ENCODE results near the gene FARP2.

FARP2 gene

GRCh38 chr2:241352227-241352626, 3.9 kb upstream of the FARP2 start:
- Histone ChIP-seq H3K27ac (no peak overlapping the region), H3K9me3 (replicated peaks in 1 of 11) (no peaks in the 10 kb centered on the region), H3K4me3 (no peak overlapping the region), H3K27me3 (no peaks in the 10 kb centered on the region), H3K4me1 (peaks cover 5 to 16% (median 12%) of the 10 kb centered on the region in 10 experiments), H3K9ac (no peak overlapping the region), H3K36me3 (peaks cover 76 to 81% (median 80%) of the 10 kb centered on the region in 11 experiments), H4K20me1 (peaks cover 25 to 75% (median 34%) of the 10 kb centered on the region in 11 experiments; a peak in 21 of 22 replicates), H3K4me2 (no peak overlapping the region)
- no peak for TF ChIP-seq Cebpa-rat (IDR thresholded peaks at IDR 0.05)

DNA sequence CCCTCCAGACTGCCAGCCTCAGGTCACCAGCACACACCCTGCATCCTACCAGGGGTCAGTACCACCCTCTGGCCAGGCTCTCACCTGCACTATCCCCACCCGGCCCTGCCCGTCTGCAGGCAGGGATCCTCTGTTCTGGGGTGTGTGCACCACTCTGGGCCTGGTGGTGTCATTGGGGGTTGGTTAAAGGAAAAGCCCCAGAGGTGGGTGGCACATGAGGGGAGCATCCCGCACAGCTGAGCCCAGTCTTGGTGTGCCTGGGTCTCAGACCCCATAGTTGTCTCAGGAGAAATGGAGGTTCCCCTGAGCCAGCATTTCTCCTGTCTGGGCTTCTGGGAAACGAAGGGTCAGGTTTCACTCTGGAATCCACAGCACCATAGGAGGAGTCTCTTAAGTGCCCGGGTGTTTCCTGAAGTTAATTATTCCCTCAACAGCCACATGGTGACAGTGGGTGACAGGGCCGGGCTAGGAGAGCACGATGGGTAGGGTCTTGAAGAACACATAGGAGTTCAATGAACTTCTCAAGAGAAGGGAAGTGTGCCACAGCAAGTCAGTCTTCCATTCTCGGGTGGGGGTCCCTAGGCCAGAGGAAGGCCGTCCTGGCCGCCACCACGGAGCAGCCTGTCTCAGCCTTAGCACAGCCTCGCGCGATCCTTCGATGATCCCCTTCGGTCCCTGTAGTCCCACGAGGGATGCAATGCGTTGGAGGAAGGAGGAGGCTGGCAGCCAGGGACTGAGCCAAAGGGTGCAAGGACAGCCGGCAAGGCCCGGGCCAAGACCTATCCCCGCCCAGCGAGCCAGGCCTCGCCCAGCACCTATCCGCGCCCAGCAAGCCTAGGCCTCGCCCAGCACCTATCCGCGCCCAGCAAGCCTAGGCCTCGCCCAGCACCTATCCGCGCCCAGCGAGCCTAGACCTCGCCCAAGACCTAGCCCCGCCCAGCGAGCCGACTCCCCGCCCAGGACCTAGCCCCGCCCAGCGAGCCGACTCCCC, 1.1 kb upstream of the FARP2 start:
- H3K4me3 ChIP-seq, result peak overlapping the region in 7 of 10 experiments; percentile 1 to 55 (median 40); a peak in 10 of 20 replicates
- H3K4me1 ChIP-seq, result peaks cover 22 to 42% (median 33%) of the 10 kb centered on the region in 10 experiments
- H3K9ac ChIP-seq, result peak overlapping the region in 2 of 11 experiments; percentile 7 to 12; a peak in 3 of 22 replicates
- peaks cover 49 to 53% (median 53%) of the 10 kb centered on the region in 11 experiments for H3K36me3 ChIP-seq
- no peaks in the 10 kb centered on the region for H3K27me3 ChIP-seq
- peak overlapping the region; percentile 6 to 69 (median 45); a peak in 16 of 22 replicates for H3K4me2 ChIP-seq
- H3K27ac ChIP-seq, result peak overlapping the region in 4 of 11 experiments; percentile 19 to 45 (median 28); a peak in 4 of 22 replicates
- TF ChIP-seq Cebpa-rat (IDR thresholded peaks at IDR 0.05), result no peak
- peaks cover 45 to 85% (median 62%) of the 10 kb centered on the region in 11 experiments; a peak in 21 of 22 replicates for H4K20me1 ChIP-seq
- no peaks in the 10 kb centered on the region for H3K9me3 ChIP-seq (replicated peaks in 1 of 11)

GRCh38 chr2:241356871-241357260, 781 bp downstream of the FARP2 start:
- H3K27ac ChIP-seq, result peak overlapping the region; percentile 81 to 91 (median 87)
- H3K36me3 ChIP-seq, result peaks cover 30 to 34% (median 34%) of the 10 kb centered on the region in 11 experiments
- peaks cover 40 to 88% (median 68%) of the 10 kb centered on the region in 11 experiments; a peak in 21 of 22 replicates for H4K20me1 ChIP-seq

DNA sequence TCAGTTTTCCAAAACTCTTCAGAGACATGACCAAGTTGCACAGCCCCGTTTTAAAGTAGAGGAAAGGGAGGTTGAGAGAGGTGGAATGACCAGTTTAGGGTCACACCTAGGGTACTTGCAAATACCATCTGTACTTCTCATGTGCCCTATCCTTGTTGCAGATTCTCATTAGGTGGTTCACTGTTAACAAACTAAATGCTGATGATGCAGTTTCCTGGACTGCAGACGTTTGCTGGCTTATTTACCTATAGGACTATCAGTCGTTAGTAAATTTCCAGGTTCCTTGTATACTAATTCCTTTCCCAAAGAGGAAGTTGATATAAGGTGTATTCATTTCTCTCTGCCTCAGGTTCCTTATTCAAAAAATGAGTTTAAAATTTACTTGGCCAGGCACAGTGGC, 1.4 kb downstream of the FARP2 start:
- Histone ChIP-seq H3K9me3 (replicated peaks in 1 of 11) (no peaks in the 10 kb centered on the region), H3K36me3 (peaks cover 23 to 28% (median 27%) of the 10 kb centered on the region in 11 experiments), H3K27me3 (no peaks in the 10 kb centered on the region), H3K9ac (peak overlapping the region in 8 of 11 experiments; percentile 9 to 95 (median 94); a peak in 11 of 22 replicates), H4K20me1 (peaks cover 42 to 89% (median 72%) of the 10 kb centered on the region in 11 experiments; a peak in 21 of 22 replicates), H3K27ac (peak overlapping the region in 1 of 11 experiments; percentile 34; a peak in 2 of 22 replicates), H3K4me2 (peak overlapping the region; percentile 88 to 99 (median 95)), H3K4me1 (peaks cover 26 to 43% (median 35%) of the 10 kb centered on the region in 10 experiments), H3K4me3 (peak overlapping the region; percentile 80 to 95 (median 91); a peak in 16 of 20 replicates)
- TF ChIP-seq Cebpa-rat (IDR thresholded peaks at IDR 0.05), result no peak

More at GRCh38 chr2:241356871-241357260, 781 bp downstream of the FARP2 start:
- Histone ChIP-seq H3K4me1 (peaks cover 26 to 43% (median 35%) of the 10 kb centered on the region in 10 experiments), H3K4me3 (peak overlapping the region; percentile 80 to 95 (median 91)), H3K9me3 (replicated peaks in 1 of 11) (no peaks in the 10 kb centered on the region), H3K4me2 (peak overlapping the region; percentile 88 to 99 (median 95)), H3K9ac (peak overlapping the region; percentile 90 to 96 (median 93)), H3K27me3 (no peaks in the 10 kb centered on the region)
- no peak for TF ChIP-seq Cebpa-rat (IDR thresholded peaks at IDR 0.05)

DNA sequence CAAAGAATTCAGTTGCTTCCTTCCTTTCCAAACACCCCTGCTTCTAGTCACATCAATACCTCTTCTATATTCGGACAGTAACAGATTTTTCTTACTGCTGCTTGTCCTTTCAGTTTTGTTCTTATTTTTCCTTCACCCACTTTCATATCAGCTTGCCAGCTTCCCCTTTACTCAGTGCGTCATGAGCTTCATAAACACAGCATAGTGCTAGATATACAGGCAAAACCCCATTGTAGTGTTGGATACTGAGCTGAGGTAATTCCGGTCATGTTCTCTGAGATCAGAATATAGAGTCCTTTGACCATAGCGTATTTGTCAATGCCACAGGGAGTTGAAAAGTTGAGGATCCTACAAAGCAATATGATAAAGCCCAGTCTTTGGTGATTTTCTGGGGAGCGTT, 2.4 kb downstream of the FARP2 start:
- H3K4me1 ChIP-seq, result peaks cover 26 to 43% (median 35%) of the 10 kb centered on the region in 10 experiments
- H3K27me3 ChIP-seq, result no peaks in the 10 kb centered on the region
- H3K4me3 ChIP-seq, result peak overlapping the region in 3 of 10 experiments; percentile 19 to 86 (median 80); a peak in 5 of 20 replicates
- H3K9ac ChIP-seq, result peak overlapping the region in 4 of 11 experiments; percentile 9 to 93 (median 32); a peak in 4 of 22 replicates
- H3K27ac ChIP-seq, result peak overlapping the region in 6 of 11 experiments; percentile 1 to 56 (median 22); a peak in 8 of 22 replicates
- no peak for TF ChIP-seq Cebpa-rat (IDR thresholded peaks at IDR 0.05)
- H3K9me3 ChIP-seq (replicated peaks in 1 of 11), result no peaks in the 10 kb centered on the region
- H3K4me2 ChIP-seq, result peak overlapping the region; percentile 88 to 99 (median 95)
- H4K20me1 ChIP-seq, result peaks cover 50 to 89% (median 81%) of the 10 kb centered on the region in 11 experiments; a peak in 21 of 22 replicates
- H3K36me3 ChIP-seq, result peaks cover 15 to 26% (median 20%) of the 10 kb centered on the region in 11 experiments

DNA sequence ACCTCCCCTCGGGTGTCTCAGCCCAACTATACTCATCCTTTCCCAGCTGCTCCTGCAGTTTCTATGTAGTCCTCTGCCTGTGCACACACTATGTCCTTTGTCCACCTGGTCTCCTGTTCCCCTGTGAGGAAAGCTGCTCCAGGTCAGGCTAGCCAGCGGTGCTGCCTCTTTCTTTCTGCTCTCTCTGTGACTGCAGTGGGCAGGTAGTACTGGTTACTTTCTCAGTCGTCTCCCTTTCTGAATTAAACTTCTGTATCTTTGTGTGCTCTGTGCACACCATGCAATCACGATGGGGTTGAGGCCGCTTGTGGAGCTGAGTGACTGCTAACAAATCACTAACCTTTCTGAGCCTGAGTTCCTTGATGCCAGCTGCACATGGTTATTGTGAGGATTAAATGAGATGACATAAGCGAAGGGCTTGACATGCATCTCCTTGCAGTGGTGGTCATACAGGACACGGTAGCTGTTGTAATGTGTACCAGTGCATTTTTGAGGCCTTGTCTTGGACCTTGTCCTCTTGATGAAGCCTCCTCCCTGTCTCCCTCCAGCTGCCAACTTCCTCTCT, 3.5 kb downstream of the FARP2 start:
- H3K4me1 ChIP-seq, result peaks cover 26 to 41% (median 35%) of the 10 kb centered on the region in 10 experiments
- H3K36me3 ChIP-seq, result peaks cover 7 to 23% (median 16%) of the 10 kb centered on the region in 11 experiments
- peaks cover 57 to 90% (median 84%) of the 10 kb centered on the region in 11 experiments; a peak in 21 of 22 replicates for H4K20me1 ChIP-seq
- H3K4me2 ChIP-seq, result peak overlapping the region in 6 of 11 experiments; percentile 90 to 98 (median 96); a peak in 8 of 22 replicates
- no peaks in the 10 kb centered on the region for H3K27me3 ChIP-seq
- H3K9ac ChIP-seq, result no peak overlapping the region
- no peaks in the 10 kb centered on the region for H3K9me3 ChIP-seq (replicated peaks in 1 of 11)
- no peak overlapping the region for H3K4me3 ChIP-seq
- TF ChIP-seq Cebpa-rat (IDR thresholded peaks at IDR 0.05), result no peak
- H3K27ac ChIP-seq, result no peak overlapping the region

- H3K4me1 ChIP-seq, result peaks cover 4 to 31% (median 17%) of the 10 kb centered on the region in 10 experiments; a peak in 18 of 20 replicates
- no peak for TF ChIP-seq Cebpa-rat (IDR thresholded peaks at IDR 0.05)
- peaks cover 51 to 96% (median 81%) of the 10 kb centered on the region in 11 experiments; a peak in 21 of 22 replicates for H4K20me1 ChIP-seq
- H3K27ac ChIP-seq, result no peak overlapping the region
- no peak overlapping the region for H3K4me3 ChIP-seq
- no peak overlapping the region for H3K4me2 ChIP-seq
- no peaks in the 10 kb centered on the region for H3K9me3 ChIP-seq (replicated peaks in 1 of 11)
- H3K36me3 ChIP-seq, result peaks cover 0 to 20% (median 9%) of the 10 kb centered on the region in 11 experiments; a peak in 8 of 22 replicates
- no peaks in the 10 kb centered on the region for H3K27me3 ChIP-seq
- H3K9ac ChIP-seq, result no peak overlapping the region
Observed at GRCh38 chr2:241363426-241363825, 7.3 kb downstream of the FARP2 start.

- Histone ChIP-seq H4K20me1 (peaks cover 41 to 96% (median 73%) of the 10 kb centered on the region in 11 experiments; a peak in 21 of 22 replicates), H3K9ac (no peak overlapping the region), H3K4me1 (peaks cover 0 to 18% (median 9%) of the 10 kb centered on the region in 10 experiments; a peak in 10 of 20 replicates)
Observed at GRCh38 chr2:241364781-241365180, 8.7 kb downstream of the FARP2 start.

More at GRCh38 chr2:241364781-241365180, 8.7 kb downstream of the FARP2 start:
- Histone ChIP-seq H3K27me3 (no peaks in the 10 kb centered on the region), H3K9me3 (replicated peaks in 1 of 11) (no peaks in the 10 kb centered on the region), H3K36me3 (peaks cover 0 to 20% (median 9%) of the 10 kb centered on the region in 11 experiments; a peak in 8 of 22 replicates), H3K4me2 (no peak overlapping the region), H3K27ac (no peak overlapping the region), H3K4me3 (no peak overlapping the region)
- TF ChIP-seq Cebpa-rat (IDR thresholded peaks at IDR 0.05), result no peak

Data from BLaER1 treated with 17β-estradiol and CSF1 and Interleukin-3, amounts not matched to agents 10 nM and 100 nM (cell line).